ENCODE results near the gene NET1. TPM values are rescaled to one million over a fixed set of nuclear protein-coding genes. Genes with fewer than 3 reads are reported as not detected.

Gene NET1
- polyA plus RNA-seq, 1 experiment: 62.5 TPM

DNA sequence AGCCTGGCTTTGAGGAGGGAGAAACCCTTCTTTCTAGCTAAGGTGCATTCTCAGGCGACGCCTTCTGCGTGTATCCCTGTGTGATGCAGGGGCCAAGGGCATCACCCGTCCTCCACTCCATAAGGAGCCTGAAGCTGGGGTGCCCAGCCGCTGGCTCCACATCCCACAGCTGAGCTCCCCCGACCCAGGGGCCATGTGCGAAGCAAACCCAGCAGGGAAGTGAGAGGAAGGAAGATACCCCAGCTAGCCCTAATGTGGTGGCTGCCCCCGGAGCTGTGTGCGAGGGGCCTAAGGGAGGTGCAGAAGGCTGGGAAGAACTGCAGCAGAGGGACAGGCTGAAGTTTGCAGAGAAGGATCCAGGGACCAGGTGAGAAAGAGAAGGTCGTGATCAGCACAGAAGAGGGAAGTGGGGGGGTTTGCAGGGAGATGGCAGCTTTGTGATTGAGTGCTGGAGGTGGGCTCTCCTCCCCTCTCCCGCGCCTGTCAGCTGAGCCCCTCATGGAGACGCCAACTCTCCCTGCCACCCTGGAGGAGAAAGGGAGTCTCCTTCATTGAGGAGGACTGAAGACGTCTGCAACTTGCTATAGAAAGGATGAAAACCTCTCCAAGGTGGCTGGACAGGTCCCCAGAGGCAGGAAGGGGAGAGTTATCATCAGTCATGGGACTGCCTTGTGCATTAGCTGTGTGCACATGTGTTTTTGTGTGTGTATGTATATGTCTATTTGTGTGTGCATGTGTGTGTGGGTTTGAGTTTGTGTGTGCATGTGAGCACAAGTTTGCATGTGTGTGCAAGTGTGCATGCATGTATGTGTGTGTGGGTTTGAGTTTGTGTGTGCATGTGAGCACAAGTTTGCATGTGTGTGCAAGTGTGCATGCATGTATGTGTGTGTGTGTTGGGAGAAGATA, 90.5 kb downstream of the NET1 start:
- H3K4me3 ChIP-seq (ENCODE audit: low read depth, low read length): no peak overlapping the region
- CTCF ChIA-PET: interaction anchor here (0.8 to 1.0 kb wide), 2 partner anchors 18 to 20 kb away, joined by 3 to 4 read pairs; no protein-coding TSS in a partner anchor
- no peaks in the 10 kb centered on the region for H3K36me3 ChIP-seq (ENCODE audit: control insufficient read depth, insufficient read depth, low read length)
- no peak for DNase-seq (ENCODE audit: low read depth)
- POLR2A ChIA-PET: no interaction called here
- peaks cover 7% of the 10 kb centered on the region; the same call in 1 of the 2 replicates for H3K27me3 ChIP-seq (ENCODE audit: control insufficient read depth, insufficient read depth, low read length)
- TF ChIP-seq, protein P1, sequence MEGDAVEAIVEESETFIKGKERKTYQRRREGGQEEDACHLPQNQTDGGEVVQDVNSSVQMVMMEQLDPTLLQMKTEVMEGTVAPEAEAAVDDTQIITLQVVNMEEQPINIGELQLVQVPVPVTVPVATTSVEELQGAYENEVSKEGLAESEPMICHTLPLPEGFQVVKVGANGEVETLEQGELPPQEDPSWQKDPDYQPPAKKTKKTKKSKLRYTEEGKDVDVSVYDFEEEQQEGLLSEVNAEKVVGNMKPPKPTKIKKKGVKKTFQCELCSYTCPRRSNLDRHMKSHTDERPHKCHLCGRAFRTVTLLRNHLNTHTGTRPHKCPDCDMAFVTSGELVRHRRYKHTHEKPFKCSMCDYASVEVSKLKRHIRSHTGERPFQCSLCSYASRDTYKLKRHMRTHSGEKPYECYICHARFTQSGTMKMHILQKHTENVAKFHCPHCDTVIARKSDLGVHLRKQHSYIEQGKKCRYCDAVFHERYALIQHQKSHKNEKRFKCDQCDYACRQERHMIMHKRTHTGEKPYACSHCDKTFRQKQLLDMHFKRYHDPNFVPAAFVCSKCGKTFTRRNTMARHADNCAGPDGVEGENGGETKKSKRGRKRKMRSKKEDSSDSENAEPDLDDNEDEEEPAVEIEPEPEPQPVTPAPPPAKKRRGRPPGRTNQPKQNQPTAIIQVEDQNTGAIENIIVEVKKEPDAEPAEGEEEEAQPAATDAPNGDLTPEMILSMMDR (IDR thresholded peaks at IDR 0.05; ENCODE audit: insufficient read depth, low read depth, low read length): no peak

DNA sequence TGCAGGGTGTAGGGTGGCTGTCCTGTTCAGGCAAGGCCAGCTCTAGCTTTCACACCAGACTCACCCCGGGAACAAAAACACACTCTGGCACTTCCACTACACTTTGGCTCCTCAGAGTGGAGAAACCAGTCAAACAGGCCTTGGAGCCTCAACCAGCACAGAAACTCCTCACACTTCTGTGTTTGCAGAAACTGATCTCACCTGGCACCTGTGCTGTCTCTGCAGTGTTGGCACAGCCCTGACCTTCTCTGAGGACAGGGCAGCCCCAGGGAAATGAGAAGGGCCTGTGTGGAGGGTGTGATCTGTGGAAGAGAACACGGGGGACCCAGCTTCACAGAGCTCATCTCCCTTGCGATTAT, 91.1 kb downstream of the NET1 start:
- peaks cover 7% of the 10 kb centered on the region; the same call in 1 of the 2 replicates for H3K27me3 ChIP-seq (ENCODE audit: control insufficient read depth, insufficient read depth, low read length)
- no peak overlapping the region for H3K4me3 ChIP-seq (ENCODE audit: low read depth, low read length)
- CTCF ChIA-PET: interaction anchor here (0.8 to 1.0 kb wide), 2 partner anchors 19 to 20 kb away, joined by 3 to 4 read pairs; no protein-coding TSS in a partner anchor
- TF ChIP-seq, protein P1 (IDR thresholded peaks at IDR 0.05; ENCODE audit: insufficient read depth, low read depth, low read length): no peak
- H3K36me3 ChIP-seq (ENCODE audit: control insufficient read depth, insufficient read depth, low read length): no peaks in the 10 kb centered on the region
- POLR2A ChIA-PET: no interaction called here
- DNase-seq (ENCODE audit: low read depth): no peak

DNA sequence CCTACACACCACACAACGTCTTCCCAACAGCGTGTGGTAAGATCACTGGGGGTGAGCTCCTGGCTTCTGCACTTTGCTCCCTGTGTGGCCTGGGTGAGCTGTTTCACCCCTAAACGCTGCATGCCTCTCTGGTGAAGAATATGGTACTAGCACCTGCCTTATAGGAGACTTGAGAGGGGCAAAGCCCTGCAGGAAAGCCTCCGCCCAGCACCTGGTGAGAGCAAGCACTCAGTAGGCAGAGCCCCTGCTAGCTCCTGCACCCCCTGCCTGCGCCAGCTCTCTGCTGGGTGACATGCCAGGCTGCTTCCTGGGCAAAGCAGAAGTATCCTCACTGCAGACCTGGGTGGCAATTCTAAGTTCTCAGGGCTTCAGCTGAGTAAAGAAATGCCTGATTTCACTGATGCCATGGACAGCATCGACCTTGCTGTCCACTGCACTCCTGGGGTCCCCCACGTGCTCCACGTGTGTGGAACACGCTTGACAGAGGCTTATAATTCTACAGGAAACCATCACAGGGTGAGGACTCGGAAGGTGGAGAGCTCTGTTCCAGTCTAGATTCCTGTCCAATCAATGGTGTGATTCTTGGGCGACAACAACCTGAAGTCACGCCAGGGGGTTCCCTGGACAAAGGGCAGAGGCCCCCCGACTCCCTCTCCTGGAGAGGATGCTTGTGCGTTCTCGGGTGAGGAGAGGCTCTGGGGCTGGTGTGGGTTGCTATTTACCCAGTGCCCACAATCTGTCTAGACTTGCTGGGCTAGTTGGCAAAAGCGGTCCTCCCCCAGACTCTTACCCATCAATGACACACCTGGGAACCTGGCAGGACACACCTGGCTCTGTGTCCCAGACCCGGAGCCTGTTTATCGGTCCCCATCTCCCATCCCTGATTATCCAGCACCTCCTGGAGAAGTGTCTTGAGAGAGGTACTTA, 92.1 kb downstream of the NET1 start:
- ChIA-PET CTCF (interaction anchor here (1.0 kb wide), 1 partner anchor 20 kb away, joined by 4 read pairs; no protein-coding TSS in a partner anchor), POLR2A (no interaction called here)
- TF ChIP-seq, protein P1 (IDR thresholded peaks at IDR 0.05; ENCODE audit: insufficient read depth, low read depth, low read length): no peak
- Histone ChIP-seq H3K27me3 (ENCODE audit: control insufficient read depth, insufficient read depth, low read length) (peaks cover 7% of the 10 kb centered on the region; the same call in 1 of the 2 replicates), H3K4me3 (ENCODE audit: low read depth, low read length) (no peak overlapping the region), H3K36me3 (ENCODE audit: control insufficient read depth, insufficient read depth, low read length) (no peaks in the 10 kb centered on the region)
- no peak for DNase-seq (ENCODE audit: low read depth)

DNA sequence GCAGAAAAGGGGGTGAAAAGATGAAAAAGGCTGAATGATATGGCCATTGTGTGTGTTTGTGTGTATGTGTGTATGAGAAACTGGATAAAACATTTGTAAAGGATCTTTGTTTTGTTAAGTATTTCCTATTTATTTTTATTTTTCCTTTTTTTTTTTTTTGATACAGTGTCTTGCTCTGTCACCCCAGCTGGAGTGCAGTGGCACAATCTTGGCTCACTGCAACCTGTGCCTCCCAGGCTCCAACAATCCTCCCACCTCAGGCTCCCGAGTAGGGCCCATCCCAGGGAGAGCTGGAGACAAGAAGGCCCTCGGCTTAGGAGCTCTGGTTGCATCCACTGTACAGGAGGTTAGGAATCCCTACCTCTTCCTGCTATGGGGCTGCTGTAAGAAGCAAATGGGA, 93.9 kb downstream of the NET1 start:
- Histone ChIP-seq H3K4me3 (ENCODE audit: low read depth, low read length) (no peak overlapping the region), H3K36me3 (ENCODE audit: control insufficient read depth, insufficient read depth, low read length) (no peaks in the 10 kb centered on the region), H3K27me3 (ENCODE audit: control insufficient read depth, insufficient read depth, low read length) (peaks cover 2% of the 10 kb centered on the region; the same call in 1 of the 2 replicates)
- TF ChIP-seq, protein P1 (IDR thresholded peaks at IDR 0.05; ENCODE audit: insufficient read depth, low read depth, low read length): no peak
- ChIA-PET CTCF (no interaction called here), POLR2A (no interaction called here)
- no peak for DNase-seq (ENCODE audit: low read depth)
